ENCODE data around the gene AP1S2.
A peak's percentile ranks its signal among the peaks of the same experiment; 100 is the strongest.
"Not testable (repeated sequence)": the region's sequence is repeated elsewhere in the genome, so short reads cannot be mapped to it uniquely, and the experiment has no call there.

AP1S2 gene

GRCh38 chrX:15855568-15856221 is 1.1 kb upstream of the AP1S2 start:
- DNase-seq (ENCODE audit: extremely low read depth in 1 of 2, low read depth in 1 of 2), result no peak

DNA sequence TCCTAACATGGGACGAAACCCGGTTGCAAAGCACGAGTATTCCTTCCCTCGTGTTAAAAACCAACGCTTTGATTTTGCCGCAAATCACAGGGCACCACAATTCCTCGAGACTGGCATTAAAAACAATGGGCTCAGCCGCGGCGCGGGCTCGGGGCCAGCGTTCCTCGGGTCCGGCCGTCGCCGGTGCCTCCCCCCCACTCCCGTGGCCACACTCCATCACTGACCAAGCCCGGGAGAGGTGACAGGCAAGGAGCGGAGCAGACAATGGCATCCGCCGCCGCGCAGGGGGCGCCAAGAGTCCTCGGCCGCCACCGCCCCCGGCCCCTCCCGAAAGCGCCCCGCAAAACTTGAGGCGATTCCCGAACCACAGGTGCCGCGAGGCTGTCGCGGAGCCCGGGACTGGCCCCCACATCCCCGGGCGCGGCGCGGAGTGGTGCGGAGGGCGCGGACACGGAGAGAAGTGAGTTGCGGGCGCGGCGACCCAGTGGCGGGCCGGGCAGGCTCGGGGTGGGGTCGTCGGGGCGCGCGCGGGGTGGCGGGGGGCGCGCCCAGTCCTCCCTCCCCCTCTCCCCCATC is 445 bp downstream of the AP1S2 start:
- DNase-seq (ENCODE audit: extremely low read depth in 1 of 2, low read depth in 1 of 2), result peak in 1 of 2 donors; percentile 22

- no peak for DNase-seq (ENCODE audit: extremely low read depth in 1 of 2, low read depth in 1 of 2)
Measured at GRCh38 chrX:15853586-15854079, 980 bp downstream of the AP1S2 start.

DNA sequence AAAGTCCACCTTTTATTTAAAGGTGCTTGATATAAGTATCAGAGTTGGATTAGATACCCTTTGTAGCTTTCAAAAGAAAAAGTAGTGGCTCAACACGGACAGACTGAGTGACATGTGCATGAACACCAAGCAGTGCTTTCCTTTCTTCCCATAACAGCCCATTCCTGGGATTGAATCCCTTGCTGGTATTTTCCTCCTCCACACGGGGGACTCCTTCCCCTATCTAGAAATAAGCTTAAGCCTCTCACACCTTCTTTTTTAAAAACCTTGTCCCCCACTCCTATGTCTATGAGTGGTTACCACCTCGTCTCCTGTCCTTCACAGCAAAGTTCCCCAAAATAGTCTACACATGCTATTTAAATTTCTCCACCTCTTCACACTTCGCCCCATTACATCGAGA is 5.1 kb downstream of the AP1S2 start:
- no peak for DNase-seq (ENCODE audit: extremely low read depth in 1 of 2, low read depth in 1 of 2)

DNA sequence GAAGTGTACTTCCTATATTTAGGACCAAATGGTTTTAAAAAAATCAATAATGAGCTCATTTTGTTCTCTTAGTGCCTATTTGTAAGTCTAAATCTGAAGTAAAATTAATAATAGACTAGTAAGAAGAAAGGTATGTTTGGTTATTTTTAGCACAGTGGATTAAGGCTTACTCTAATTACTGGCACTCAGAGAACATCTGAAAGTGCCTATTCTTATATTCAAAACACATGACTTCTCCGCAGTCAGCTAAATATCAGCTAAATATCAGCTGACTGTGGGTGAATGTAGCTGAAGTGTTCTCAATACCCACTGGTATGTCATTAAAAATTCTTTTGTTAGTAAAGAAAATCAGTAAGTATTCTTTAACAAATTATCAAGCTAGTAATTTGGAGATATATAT is 6.0 kb downstream of the AP1S2 start:
- no peak for DNase-seq (ENCODE audit: extremely low read depth in 1 of 2, low read depth in 1 of 2)

GRCh38 chrX:15843960-15844359 is 10.7 kb downstream of the AP1S2 start:
- no peak for DNase-seq (ENCODE audit: extremely low read depth in 1 of 2, low read depth in 1 of 2)

GRCh38 chrX:15841853-15842516 is 12.6 kb downstream of the AP1S2 start:
- no peak for DNase-seq (ENCODE audit: extremely low read depth in 1 of 2, low read depth in 1 of 2)

DNA sequence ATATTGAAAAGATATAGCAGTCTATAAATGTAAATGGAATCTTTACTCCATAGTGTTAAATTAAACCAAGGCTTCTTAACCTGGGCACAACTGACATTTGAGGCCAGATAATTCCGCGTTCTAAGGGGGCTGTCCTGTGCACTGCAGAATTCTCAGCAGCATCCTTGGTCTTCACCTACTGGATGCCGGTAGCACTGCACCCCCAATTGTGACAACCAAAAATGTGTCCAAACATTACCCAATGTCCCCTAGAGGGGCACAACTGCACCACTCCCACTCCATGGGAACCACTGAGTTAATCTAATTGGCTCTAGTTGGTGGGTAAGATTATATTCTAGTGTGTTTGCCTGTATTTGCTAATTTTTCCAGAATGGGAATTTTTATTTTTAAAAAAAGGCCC is 16.6 kb downstream of the AP1S2 start:
- no peak for DNase-seq (ENCODE audit: extremely low read depth in 1 of 2, low read depth in 1 of 2)

DNA sequence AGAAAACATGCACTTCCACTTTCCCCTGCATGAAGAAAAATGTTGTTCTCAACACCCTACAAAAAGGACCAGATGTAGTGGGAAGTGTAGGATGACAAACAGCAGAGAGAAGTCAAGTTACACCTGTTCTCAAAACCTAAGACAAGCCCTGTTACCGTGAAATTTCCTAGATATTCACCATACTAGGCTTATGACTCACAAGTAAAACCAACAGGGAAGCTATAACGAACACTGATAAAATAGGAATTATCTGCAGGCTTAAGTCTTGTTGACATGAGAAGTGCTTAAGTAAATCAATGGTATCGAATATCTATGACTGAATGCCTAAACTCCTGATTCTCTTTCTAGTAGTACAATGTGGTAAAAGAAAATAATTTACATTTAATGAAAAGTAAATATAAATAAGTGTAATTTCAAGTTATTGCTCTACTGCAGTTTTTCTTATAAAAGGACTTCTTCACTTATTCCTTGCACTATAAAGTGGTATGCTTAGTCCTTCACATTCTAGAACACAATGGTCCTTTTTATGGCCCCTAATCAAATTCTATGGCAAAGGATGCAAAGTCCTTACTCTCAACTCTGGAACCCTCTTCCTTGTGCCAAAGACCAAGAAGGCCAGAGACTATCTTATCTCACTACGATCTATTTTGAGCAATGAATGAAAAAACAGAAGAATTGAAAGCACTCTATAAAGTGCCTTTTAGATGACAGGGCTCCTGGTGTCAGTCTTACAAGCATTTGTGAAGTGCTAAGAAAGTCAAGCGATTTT is 19.6 kb downstream of the AP1S2 start:
- DNase-seq (ENCODE audit: extremely low read depth in 1 of 2, low read depth in 1 of 2), result no peak

DNA sequence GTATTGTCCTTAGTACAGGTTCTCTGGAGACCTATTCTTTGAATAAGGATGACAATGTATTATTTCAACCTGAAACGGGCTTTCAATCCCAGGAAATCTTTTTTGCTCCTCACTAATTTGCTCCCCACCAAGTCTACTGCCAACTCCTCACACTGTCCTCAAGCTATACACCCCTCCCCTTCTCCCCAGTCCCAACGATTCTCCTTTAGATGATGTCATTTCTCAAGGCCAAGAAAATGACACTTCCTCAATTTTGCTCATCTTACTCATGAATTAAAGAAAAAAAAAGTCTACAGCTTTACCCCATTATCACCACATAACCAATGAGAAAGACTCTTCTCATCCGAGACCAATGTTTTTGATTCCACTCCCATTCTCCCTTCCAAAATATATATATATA is 20.6 kb downstream of the AP1S2 start:
- DNase-seq (ENCODE audit: extremely low read depth in 1 of 2, low read depth in 1 of 2), result no peak

GRCh38 chrX:15831347-15831746 is 23.3 kb downstream of the AP1S2 start:
- DNase-seq (ENCODE audit: extremely low read depth in 1 of 2, low read depth in 1 of 2), result not testable (repeated sequence)

- no peak for DNase-seq (ENCODE audit: extremely low read depth in 1 of 2, low read depth in 1 of 2)
Measured at GRCh38 chrX:15829217-15829616, 25.4 kb downstream of the AP1S2 start.

- no peak for DNase-seq (ENCODE audit: extremely low read depth in 1 of 2, low read depth in 1 of 2)
Measured at GRCh38 chrX:15825936-15826335, 28.7 kb downstream of the AP1S2 start.

DNA sequence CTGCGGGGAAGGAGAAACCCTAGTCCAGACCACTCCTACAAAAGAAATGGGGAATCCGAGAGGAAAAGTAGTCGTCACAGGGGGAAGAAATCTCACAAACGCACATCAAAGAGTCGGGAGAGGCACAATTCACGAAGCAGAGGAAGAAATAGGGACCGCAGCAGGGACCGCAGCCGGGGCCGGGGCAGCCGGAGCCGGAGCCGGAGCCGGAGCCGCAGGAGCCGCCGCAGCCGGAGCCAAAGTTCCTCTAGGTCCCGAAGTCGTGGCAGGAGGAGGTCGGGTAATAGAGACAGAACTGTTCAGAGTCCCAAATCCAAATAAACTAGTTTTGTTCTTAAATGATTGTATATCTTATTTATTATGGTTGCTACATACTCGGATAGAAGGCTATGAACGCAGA is 31.7 kb downstream of the AP1S2 start:
- no peak for DNase-seq (ENCODE audit: extremely low read depth in 1 of 2, low read depth in 1 of 2)

DNA sequence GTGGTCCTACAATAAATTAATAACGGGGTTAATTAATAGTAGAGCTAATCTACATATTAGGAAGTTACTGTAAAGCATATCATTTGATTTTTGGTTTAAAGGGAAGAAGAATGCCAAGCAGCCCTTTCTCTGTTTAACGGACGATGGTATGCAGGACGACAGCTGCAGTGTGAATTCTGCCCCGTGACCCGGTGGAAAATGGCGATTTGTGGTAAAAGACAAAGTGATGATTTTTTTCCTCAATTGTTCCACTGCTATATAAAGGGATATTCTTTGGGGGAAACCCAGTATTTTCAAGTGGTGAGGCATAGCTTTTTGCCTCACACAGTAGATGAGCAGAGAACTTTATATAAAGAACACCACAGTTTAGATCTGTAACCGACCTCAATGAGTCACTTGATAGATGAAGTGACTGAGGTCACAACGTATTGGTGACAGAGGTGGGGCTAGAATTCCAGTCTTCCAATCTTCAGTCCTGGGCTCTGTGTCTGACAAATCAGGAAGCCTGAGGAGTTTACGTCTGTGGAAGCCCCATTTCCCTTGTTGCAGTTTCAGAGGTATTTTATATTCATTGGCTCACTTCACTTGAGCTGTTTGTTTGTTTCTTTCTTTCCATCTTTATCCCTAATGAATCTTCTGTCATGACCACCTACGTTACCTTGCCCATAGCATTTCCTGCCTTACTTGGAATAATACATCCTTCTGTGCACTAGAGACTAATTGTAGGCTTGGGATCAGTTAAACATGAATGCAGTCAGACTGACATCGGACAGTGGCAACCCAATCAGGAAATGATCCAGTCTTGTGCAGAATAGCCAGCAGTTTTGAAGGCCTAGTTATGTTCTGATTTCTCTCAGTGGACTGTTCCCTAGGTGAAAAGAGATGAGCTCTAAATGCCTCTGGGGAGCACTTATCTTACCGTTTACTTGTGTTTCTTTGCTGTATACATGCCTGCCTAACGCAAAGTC is 34.2 kb downstream of the AP1S2 start:
- DNase-seq (ENCODE audit: extremely low read depth in 1 of 2, low read depth in 1 of 2), result no peak

DNA sequence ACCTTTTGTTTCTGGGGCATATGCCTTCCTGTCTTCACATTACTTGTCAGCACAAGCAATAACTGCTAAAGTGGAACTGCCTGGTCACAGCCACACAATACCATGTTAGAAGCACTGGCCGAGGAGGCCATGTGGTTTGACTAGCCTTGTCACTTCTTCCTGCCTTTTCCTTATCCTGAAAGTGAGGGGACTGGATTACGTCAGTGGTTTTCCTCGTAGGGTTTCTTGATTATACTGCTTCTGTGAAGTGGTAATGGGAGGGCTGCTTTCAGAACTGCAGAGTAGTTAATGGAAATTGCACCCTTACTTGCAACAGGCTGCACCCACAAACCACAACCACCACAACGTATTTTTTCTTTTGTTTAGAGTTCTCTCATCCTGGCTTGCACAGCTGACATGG is 37.7 kb downstream of the AP1S2 start:
- peak in 1 of 2 donors; percentile 22 for DNase-seq (ENCODE audit: extremely low read depth in 1 of 2, low read depth in 1 of 2)

DNA sequence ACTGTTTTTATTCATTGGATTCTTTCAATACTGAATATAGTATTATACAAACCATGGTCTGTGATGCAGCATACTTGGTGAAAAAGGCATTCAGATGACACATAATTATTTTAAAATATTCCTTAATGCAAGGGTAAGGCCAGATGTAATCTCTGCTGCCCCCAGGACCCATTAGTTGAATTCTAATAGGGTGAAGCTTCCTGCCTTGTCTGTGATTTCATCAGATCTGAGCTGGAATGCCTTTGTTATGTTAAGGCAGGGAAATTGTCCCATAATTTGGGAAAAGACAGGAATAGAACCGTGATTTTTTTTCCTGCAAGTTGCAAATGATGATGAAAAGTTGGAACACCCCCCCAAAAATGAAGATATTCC is 38.2 kb downstream of the AP1S2 start:
- no peak for DNase-seq (ENCODE audit: extremely low read depth in 1 of 2, low read depth in 1 of 2)

DNA sequence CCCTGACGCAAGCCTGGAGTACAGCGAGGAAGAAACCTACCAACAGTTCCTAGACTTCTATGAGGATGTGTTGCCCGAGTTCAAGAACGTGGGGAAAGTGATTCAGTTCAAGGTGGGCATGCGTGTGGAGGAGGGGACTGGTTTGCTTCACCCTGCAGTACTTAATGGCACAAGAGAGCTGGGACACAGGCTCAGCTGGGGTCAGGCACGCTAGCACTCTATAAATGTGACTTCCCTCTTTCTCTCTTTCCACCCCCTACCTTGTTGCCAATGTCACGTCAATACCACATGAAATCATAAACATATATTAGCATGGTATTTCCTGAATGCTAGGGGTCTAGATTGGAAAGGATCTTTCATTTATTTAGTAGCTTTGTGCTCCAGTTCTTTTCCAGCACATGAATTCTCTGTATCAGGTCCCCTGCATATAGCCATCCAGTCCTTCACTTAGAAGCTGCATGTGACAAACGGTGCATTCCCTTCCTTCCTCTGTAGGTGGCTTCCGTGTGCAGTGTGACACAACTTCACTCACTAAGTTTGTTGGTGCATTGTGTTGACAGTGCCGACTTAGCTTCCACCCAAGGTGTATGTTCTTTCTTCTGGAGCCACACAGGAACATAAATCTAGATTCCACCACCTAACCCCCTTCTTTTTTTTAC is 38.7 kb downstream of the AP1S2 start:
- no peak for DNase-seq (ENCODE audit: extremely low read depth in 1 of 2, low read depth in 1 of 2)

DNA sequence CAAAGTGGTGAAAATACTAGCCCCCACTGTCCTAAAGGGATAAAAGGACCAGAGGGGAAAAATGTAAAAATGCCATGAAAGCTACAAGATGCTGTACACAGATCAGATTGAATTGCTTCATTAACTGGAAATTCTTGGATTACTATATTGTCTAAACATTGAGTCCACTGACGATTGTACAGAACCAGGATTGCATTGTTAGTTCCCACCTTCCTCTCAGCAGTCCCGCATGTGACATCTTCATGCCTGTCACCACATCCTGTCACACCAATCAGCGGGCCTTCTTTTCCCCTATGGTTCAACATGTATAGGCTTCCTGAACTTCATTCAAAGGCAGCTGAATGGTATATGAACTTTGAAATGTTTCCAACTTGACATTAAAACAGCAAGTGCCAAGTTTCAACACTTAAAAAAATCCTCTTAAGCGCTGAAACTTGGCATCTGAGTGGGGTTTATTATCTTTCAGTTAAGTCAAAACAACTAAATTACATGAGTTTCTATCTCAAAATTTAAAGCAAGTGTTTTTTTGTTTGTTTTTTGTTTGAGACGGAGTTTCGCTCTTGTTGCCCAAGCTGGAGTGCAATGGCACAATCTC is 39.7 kb downstream of the AP1S2 start:
- DNase-seq (ENCODE audit: extremely low read depth in 1 of 2, low read depth in 1 of 2), result no peak

GRCh38 chrX:15813416-15813815 is 41.2 kb downstream of the AP1S2 start:
- no peak for DNase-seq (ENCODE audit: extremely low read depth in 1 of 2, low read depth in 1 of 2)

Data from activated CD8-positive, alpha-beta memory T cell treated with anti-CD3 and anti-CD28 coated beads for 1 hour (primary cell).